ENCODE measurements around the gene FAM83F. TPM values are rescaled to one million over a fixed set of nuclear protein-coding genes. Genes with fewer than 3 reads are reported as not detected.
"Not testable (repeated sequence)": the region's sequence is repeated elsewhere in the genome, so short reads cannot be mapped to it uniquely, and the experiment has no call there.

Gene FAM83F
- total and polyA plus RNA-seq, 3 donors from 2014 or later, result 30.2 to 57.7 (median 41.1) TPM

- H3K27ac ChIP-seq, result no peak overlapping the region
- H3K36me3 ChIP-seq (ENCODE audit: low read depth, missing control alignments), result no peaks in the 10 kb centered on the region
- TF ChIP-seq POLR2A (IDR thresholded peaks at IDR 0.05), result no peak
- no peak for TF ChIP-seq CTCF (IDR thresholded peaks at IDR 0.05)
- intact Hi-C loops (cut with DNase I; ENCODE audit: low total_unique reads), result no loop called here
- H3K4me1 ChIP-seq, result no peaks in the 10 kb centered on the region
- no peak overlapping the region for H3K4me3 ChIP-seq
- DNase-seq, result peak; percentile 66
- no peaks in the 10 kb centered on the region for H3K27me3 ChIP-seq
- WGBS, 2 donors, result 89 to 93% methylated on average over 6 to 11 of the region's 11 CpGs
- H3K9me3 ChIP-seq, result no peaks in the 10 kb centered on the region
Observed at GRCh38 chr22:40022536-40023240, 27.9 kb downstream of the FAM83F start.

GRCh38 chr22:40023341-40023841 lies 28.6 kb downstream of the FAM83F start:
- Histone ChIP-seq H3K9me3 (no peaks in the 10 kb centered on the region), H3K27me3 (no peaks in the 10 kb centered on the region), H3K27ac (no peak overlapping the region), H3K4me3 (no peak overlapping the region), H3K4me1 (no peaks in the 10 kb centered on the region), H3K36me3 (ENCODE audit: low read depth, missing control alignments) (no peaks in the 10 kb centered on the region)
- 81 to 82% methylated on average over 16 of the region's 16 CpGs for WGBS, 2 donors
- intact Hi-C loops (cut with DNase I; ENCODE audit: low total_unique reads), result no loop called here
- DNase-seq, result no peak
- TF ChIP-seq CTCF (IDR thresholded peaks at IDR 0.05) (no peak), POLR2A (IDR thresholded peaks at IDR 0.05) (no peak)

GRCh38 chr22:40024201-40025061 lies 29.7 kb downstream of the FAM83F start:
- peak; percentile 84 for DNase-seq
- H3K27me3 ChIP-seq, result no peaks in the 10 kb centered on the region
- H3K4me1 ChIP-seq, result no peaks in the 10 kb centered on the region
- intact Hi-C loops (cut with DNase I; ENCODE audit: low total_unique reads), result loop anchor here (5.0 kb wide), 1 partner anchor 487 kb away; no protein-coding TSS in a partner anchor
- H3K4me3 ChIP-seq, result no peak overlapping the region
- H3K9me3 ChIP-seq, result no peaks in the 10 kb centered on the region
- 37 to 41% methylated on average over 9 to 16 of the region's 16 CpGs for WGBS, 2 donors
- H3K27ac ChIP-seq, result no peak overlapping the region
- TF ChIP-seq POLR2A (IDR thresholded peaks at IDR 0.05), result no peak
- TF ChIP-seq CTCF (IDR thresholded peaks at IDR 0.05), result peak; percentile 74 to 81 (median 77)
- no peaks in the 10 kb centered on the region for H3K36me3 ChIP-seq (ENCODE audit: low read depth, missing control alignments)

- not testable (repeated sequence) for H3K4me1 ChIP-seq; H3K9me3 ChIP-seq; H3K4me3 ChIP-seq; H3K27me3 ChIP-seq; H3K36me3 ChIP-seq (ENCODE audit: low read depth, missing control alignments); H3K27ac ChIP-seq; DNase-seq
- 40 to 81% methylated on average over 5 of the region's 5 CpGs for WGBS, 2 donors
- intact Hi-C loops (cut with DNase I; ENCODE audit: low total_unique reads), result loop anchor here (5.0 kb wide), 1 partner anchor 488 kb away; no protein-coding TSS in a partner anchor
Observed at GRCh38 chr22:40025062-40025379, 30.3 kb downstream of the FAM83F start.

GRCh38 chr22:40025856-40026255 lies 31.1 kb downstream of the FAM83F start:
- H3K36me3 ChIP-seq (ENCODE audit: low read depth, missing control alignments), result no peaks in the 10 kb centered on the region
- no peaks in the 10 kb centered on the region for H3K9me3 ChIP-seq
- no peaks in the 10 kb centered on the region for H3K4me1 ChIP-seq
- intact Hi-C loops (cut with DNase I; ENCODE audit: low total_unique reads), result loop anchor here (5.0 kb wide), 1 partner anchor 489 kb away; no protein-coding TSS in a partner anchor
- no peak overlapping the region for H3K27ac ChIP-seq
- no peak for DNase-seq
- H3K27me3 ChIP-seq, result no peaks in the 10 kb centered on the region
- H3K4me3 ChIP-seq, result no peak overlapping the region
- no peak for TF ChIP-seq POLR2A (IDR thresholded peaks at IDR 0.05)
- TF ChIP-seq CTCF (IDR thresholded peaks at IDR 0.05), result no peak
- WGBS, 2 donors, result 93 to 94% methylated on average over 6 to 10 of the region's 10 CpGs
